Effector memory CD8-positive, alpha-beta T cell (primary cell): ENCODE data around the gene DUSP18.
A peak's percentile ranks its signal among the peaks of the same experiment; 100 is the strongest.
"Not testable (repeated sequence)": the region's sequence is repeated elsewhere in the genome, so short reads cannot be mapped to it uniquely, and the experiment has no call there.

Experiments
- ATAC-seq: fragments of 150-1000 bp; cut with Tn5 transposase; replicated peaks from 2 replicates; pipeline ENCODE4 v1.10.0; 2021; ENCODE audit warnings: mild to moderate bottlenecking, moderate library complexity
- DNase-seq, 3 experiments: peaks; one replicate each; pipeline ENCODE4 v3.0.0; 2021
- H3K27ac Mint-ChIP-seq, 2 donors: one replicate each; pipeline ENCODE4 v1.8.0; 2022; ENCODE audit warnings: mild to moderate bottlenecking in 2 of 2, mixed read lengths in 2 of 2, moderate library complexity in 2 of 2
- H3K27me3 Mint-ChIP-seq, 2 donors: one replicate each; pipeline ENCODE4 v1.8.0; 2022; ENCODE audit warnings: mixed read lengths in 2 of 2
- H3K36me3 Mint-ChIP-seq: one replicate; pipeline ENCODE4 v1.8.0; 2022; ENCODE audit warnings: mild to moderate bottlenecking, moderate library complexity, mixed read lengths; ENCODE audit not compliant: insufficient read depth
- H3K4me1 Mint-ChIP-seq, 2 donors: one replicate each; pipeline ENCODE4 v1.8.0; 2022; ENCODE audit warnings: low read depth in 2 of 2, mixed read lengths in 2 of 2
- H3K4me3 Mint-ChIP-seq, 2 donors: one replicate each; pipeline ENCODE4 v1.8.0; 2022; ENCODE audit warnings: mild to moderate bottlenecking in 2 of 2, mixed read lengths in 2 of 2, moderate library complexity in 2 of 2
- H3K9me3 Mint-ChIP-seq, 2 donors: one replicate each; pipeline ENCODE4 v1.8.0; 2022; ENCODE audit warnings: mixed read lengths in 2 of 2

Gene DUSP18

GRCh38 chr22:30694171-30694639, 26.5 kb upstream of the DUSP18 start:
- DNase-seq (peak; percentile 23 to 30 (median 29)), ATAC-seq (peak; percentile 74)
- no peaks in the 10 kb centered on the region for H3K9me3 Mint-ChIP-seq
- peak overlapping the region in 1 of 2 donors; percentile 49 for H3K27ac Mint-ChIP-seq
- peaks cover 12 to 24% of the 10 kb centered on the region in 2 donors for H3K27me3 Mint-ChIP-seq
- H3K4me1 Mint-ChIP-seq: peaks cover 0 to 7% of the 10 kb centered on the region in 2 donors
- no peaks in the 10 kb centered on the region for H3K36me3 Mint-ChIP-seq
- peak overlapping the region; percentile 80 to 81 for H3K4me3 Mint-ChIP-seq

- ATAC-seq (no peak), DNase-seq (no peak)
- Mint-ChIP-seq H3K27ac (no peak overlapping the region), H3K36me3 (no peaks in the 10 kb centered on the region), H3K9me3 (no peaks in the 10 kb centered on the region), H3K4me3 (no peak overlapping the region), H3K27me3 (peaks cover 12 to 24% of the 10 kb centered on the region in 2 donors), H3K4me1 (peaks cover 0 to 7% of the 10 kb centered on the region in 2 donors)
Measured at GRCh38 chr22:30691204-30691603, 23.5 kb upstream of the DUSP18 start.

GRCh38 chr22:30689622-30690021, 21.9 kb upstream of the DUSP18 start:
- H3K4me3 Mint-ChIP-seq: no peak overlapping the region
- ATAC-seq (no peak), DNase-seq (no peak)
- H3K27ac Mint-ChIP-seq: no peak overlapping the region
- H3K4me1 Mint-ChIP-seq: peaks cover 0 to 3% of the 10 kb centered on the region in 2 donors
- no peaks in the 10 kb centered on the region for H3K36me3 Mint-ChIP-seq
- H3K27me3 Mint-ChIP-seq: peaks cover 7 to 20% of the 10 kb centered on the region in 2 donors
- H3K9me3 Mint-ChIP-seq: no peaks in the 10 kb centered on the region

GRCh38 chr22:30687358-30687757, 19.7 kb upstream of the DUSP18 start:
- H3K9me3 Mint-ChIP-seq: no peaks in the 10 kb centered on the region
- H3K4me1 Mint-ChIP-seq: no peaks in the 10 kb centered on the region
- H3K27ac Mint-ChIP-seq: no peak overlapping the region
- H3K36me3 Mint-ChIP-seq: no peaks in the 10 kb centered on the region
- no peak overlapping the region for H3K4me3 Mint-ChIP-seq
- H3K27me3 Mint-ChIP-seq: peaks cover 0 to 17% of the 10 kb centered on the region in 2 donors
- no peak for DNase-seq
- no peak for ATAC-seq

GRCh38 chr22:30685178-30685577, 17.5 kb upstream of the DUSP18 start:
- Mint-ChIP-seq H3K27me3 (peaks cover 0 to 17% of the 10 kb centered on the region in 2 donors), H3K4me1 (no peaks in the 10 kb centered on the region), H3K27ac (no peak overlapping the region), H3K9me3 (no peaks in the 10 kb centered on the region), H3K4me3 (no peak overlapping the region), H3K36me3 (no peaks in the 10 kb centered on the region)
- ATAC-seq (no peak), DNase-seq (no peak)

GRCh38 chr22:30681831-30682230, 14.2 kb upstream of the DUSP18 start:
- H3K27me3 Mint-ChIP-seq: peaks cover 9 to 43% of the 10 kb centered on the region in 2 donors
- H3K4me3 Mint-ChIP-seq: no peak overlapping the region
- DNase-seq (no peak), ATAC-seq (no peak)
- no peaks in the 10 kb centered on the region for H3K9me3 Mint-ChIP-seq
- no peak overlapping the region for H3K27ac Mint-ChIP-seq
- H3K4me1 Mint-ChIP-seq: no peaks in the 10 kb centered on the region
- H3K36me3 Mint-ChIP-seq: no peaks in the 10 kb centered on the region

- no peak overlapping the region for H3K4me3 Mint-ChIP-seq
- ATAC-seq: no peak
- DNase-seq: no peak
- no peaks in the 10 kb centered on the region for H3K9me3 Mint-ChIP-seq
- peaks cover 9 to 44% of the 10 kb centered on the region in 2 donors for H3K27me3 Mint-ChIP-seq
- H3K36me3 Mint-ChIP-seq: no peaks in the 10 kb centered on the region
- H3K4me1 Mint-ChIP-seq: no peaks in the 10 kb centered on the region
- no peak overlapping the region for H3K27ac Mint-ChIP-seq
Measured at GRCh38 chr22:30680991-30681770, 13.5 kb upstream of the DUSP18 start.

GRCh38 chr22:30679895-30680690, 12.4 kb upstream of the DUSP18 start:
- not testable (repeated sequence) for H3K36me3 Mint-ChIP-seq, ATAC-seq
- H3K27me3 Mint-ChIP-seq: peaks cover 9 to 40% of the 10 kb centered on the region in 2 donors

GRCh38 chr22:30676565-30676964, 8.9 kb upstream of the DUSP18 start:
- H3K36me3 Mint-ChIP-seq, H3K27ac Mint-ChIP-seq, H3K4me3 Mint-ChIP-seq, H3K9me3 Mint-ChIP-seq, ATAC-seq, DNase-seq, H3K4me1 Mint-ChIP-seq: not testable (repeated sequence)
- H3K27me3 Mint-ChIP-seq: peaks cover 9 to 27% of the 10 kb centered on the region in 2 donors

More at GRCh38 chr22:30679895-30680690, 12.4 kb upstream of the DUSP18 start:
- not testable (repeated sequence) for H3K9me3 Mint-ChIP-seq, H3K4me1 Mint-ChIP-seq, H3K4me3 Mint-ChIP-seq, DNase-seq, H3K27ac Mint-ChIP-seq

- ATAC-seq: no peak
- Mint-ChIP-seq H3K27ac (no peak overlapping the region), H3K4me3 (no peak overlapping the region), H3K4me1 (no peaks in the 10 kb centered on the region), H3K27me3 (peaks cover 9 to 27% of the 10 kb centered on the region in 2 donors), H3K9me3 (no peaks in the 10 kb centered on the region), H3K36me3 (no peaks in the 10 kb centered on the region)
- DNase-seq: no peak
Measured at GRCh38 chr22:30675436-30675835, 7.8 kb upstream of the DUSP18 start.

GRCh38 chr22:30674482-30674881, 6.8 kb upstream of the DUSP18 start:
- no peak for DNase-seq
- Mint-ChIP-seq H3K9me3 (no peaks in the 10 kb centered on the region), H3K36me3 (no peaks in the 10 kb centered on the region), H3K4me1 (no peaks in the 10 kb centered on the region), H3K27me3 (peaks cover 7 to 26% of the 10 kb centered on the region in 2 donors), H3K27ac (no peak overlapping the region), H3K4me3 (no peak overlapping the region)
- no peak for ATAC-seq

- H3K27ac Mint-ChIP-seq: no peak overlapping the region
- H3K4me3 Mint-ChIP-seq: no peak overlapping the region
- H3K4me1 Mint-ChIP-seq: peaks cover 5% of the 10 kb centered on the region in 2 donors
- peaks cover 4% of the 10 kb centered on the region for H3K36me3 Mint-ChIP-seq
- DNase-seq (no peak), ATAC-seq (no peak)
- no peaks in the 10 kb centered on the region for H3K9me3 Mint-ChIP-seq
- H3K27me3 Mint-ChIP-seq: peaks cover 0 to 14% of the 10 kb centered on the region in 2 donors
Measured at GRCh38 chr22:30673136-30673535, 5.5 kb upstream of the DUSP18 start.

GRCh38 chr22:30671071-30671470, 3.4 kb upstream of the DUSP18 start:
- peaks cover 14 to 19% of the 10 kb centered on the region in 2 donors for H3K4me1 Mint-ChIP-seq
- ATAC-seq (no peak), DNase-seq (no peak)
- no peaks in the 10 kb centered on the region for H3K9me3 Mint-ChIP-seq
- peak overlapping the region in 1 of 2 donors; percentile 38 for H3K27ac Mint-ChIP-seq
- H3K36me3 Mint-ChIP-seq: peaks cover 15% of the 10 kb centered on the region
- H3K4me3 Mint-ChIP-seq: no peak overlapping the region
- no peaks in the 10 kb centered on the region for H3K27me3 Mint-ChIP-seq

GRCh38 chr22:30668386-30668710, 673 bp upstream of the DUSP18 start:
- DNase-seq: no peak
- Mint-ChIP-seq H3K9me3 (no peaks in the 10 kb centered on the region), H3K4me3 (peak overlapping the region; percentile 81 to 90), H3K36me3 (peaks cover 25% of the 10 kb centered on the region), H3K4me1 (peaks cover 25 to 26% of the 10 kb centered on the region in 2 donors), H3K27ac (peak overlapping the region; percentile 90 to 92), H3K27me3 (no peaks in the 10 kb centered on the region)
- no peak for ATAC-seq
